ENCODE results near the gene SPTSSA. TPM values are rescaled to one million over a fixed set of nuclear protein-coding genes. Genes with fewer than 3 reads are reported as not detected.

The SPTSSA gene
- total and polyA plus RNA-seq, 2 donors (not counting 1 experiment from before 2014, with no cell fraction given): 3.8 to 6.9 TPM

- Histone ChIP-seq H3K9ac (ENCODE audit: low read length) (no peak overlapping the region), H3K4me1 (ENCODE audit: control insufficient read depth in 2 of 2, insufficient read depth in 2 of 2, low read length in 2 of 2) (no peaks in the 10 kb centered on the region), H3K4me3 (ENCODE audit: control extremely low read depth in 1 of 5, extremely low read depth in 1 of 5, insufficient read depth in 1 of 5, low read depth in 2 of 5, low read length in 4 of 5) (no peak overlapping the region), H3K9me3 (ENCODE audit: control extremely low read depth in 1 of 3, control insufficient read depth in 2 of 3, insufficient read depth in 1 of 3, low read length in 2 of 3) (peaks cover 0 to under 1% (median 0%) of the 10 kb centered on the region in 3 donors), H3K27me3 (replicated peaks in 1 of 4; ENCODE audit: control extremely low read depth in 1 of 4, control insufficient read depth in 3 of 4, insufficient read depth in 4 of 4, low read length in 3 of 4) (no peaks in the 10 kb centered on the region), H4K20me1 (ENCODE audit: control insufficient read depth, insufficient read depth, low read length, poor library complexity, severe bottlenecking) (no peaks in the 10 kb centered on the region), H3K79me2 (ENCODE audit: control insufficient read depth, insufficient read depth, low read length) (no peaks in the 10 kb centered on the region), H2AFZ (ENCODE audit: insufficient read depth, low read depth, low read length, poor library complexity, severe bottlenecking) (no peak overlapping the region), H3K36me3 (replicated peaks in 1 of 2; ENCODE audit: control extremely low read depth in 1 of 2, control insufficient read depth in 1 of 2, extremely low read depth in 1 of 2, insufficient read depth in 2 of 2, low read length in 1 of 2) (no peaks in the 10 kb centered on the region), H3K27ac (ENCODE audit: low read length in 2 of 2) (no peak overlapping the region), H3K4me2 (replicated peaks; ENCODE audit: low read depth, low read length, poor library complexity, severe bottlenecking) (no peak overlapping the region)
- ATAC-seq (ENCODE audit: low read depth) (no peak), DNase-seq (no peak)
- CTCF ChIA-PET: interaction anchor here (0.6 kb wide), 1 partner anchor 95 kb away, joined by 3 read pairs; no protein-coding TSS in a partner anchor
- Mint-ChIP-seq H3K27ac (no peak overlapping the region), H3K4me1 (no peaks in the 10 kb centered on the region), H3K27me3 (peaks cover 3% of the 10 kb centered on the region), H3K9me3 (ENCODE audit: insufficient read depth) (peaks cover under 1% of the 10 kb centered on the region), H3K4me3 (no peak overlapping the region)
- intact Hi-C loops (cut with micrococcal nuclease): no loop called here
- TF ChIP-seq CTCF (IDR thresholded peaks at IDR 0.05) (no peak), EZH2 (IDR thresholded peaks at IDR 0.05; ENCODE audit: borderline replicate concordance, insufficient read depth, low read depth, low read length, poor library complexity, severe bottlenecking) (no peak)
- 96% methylated on average over 10 of the region's 11 CpGs for WGBS (ENCODE audit: insufficient coverage)
- POLR2A ChIA-PET: no interaction called here
Observed at GRCh38 chr14:34426313-34427295, 35.4 kb downstream of the SPTSSA start.

All from B cell (primary cell).